Measurements from ENCODE around the gene YWHAE.
"Not testable (repeated sequence)": the region's sequence is repeated elsewhere in the genome, so short reads cannot be mapped to it uniquely, and the experiment has no call there.

The YWHAE gene

DNA sequence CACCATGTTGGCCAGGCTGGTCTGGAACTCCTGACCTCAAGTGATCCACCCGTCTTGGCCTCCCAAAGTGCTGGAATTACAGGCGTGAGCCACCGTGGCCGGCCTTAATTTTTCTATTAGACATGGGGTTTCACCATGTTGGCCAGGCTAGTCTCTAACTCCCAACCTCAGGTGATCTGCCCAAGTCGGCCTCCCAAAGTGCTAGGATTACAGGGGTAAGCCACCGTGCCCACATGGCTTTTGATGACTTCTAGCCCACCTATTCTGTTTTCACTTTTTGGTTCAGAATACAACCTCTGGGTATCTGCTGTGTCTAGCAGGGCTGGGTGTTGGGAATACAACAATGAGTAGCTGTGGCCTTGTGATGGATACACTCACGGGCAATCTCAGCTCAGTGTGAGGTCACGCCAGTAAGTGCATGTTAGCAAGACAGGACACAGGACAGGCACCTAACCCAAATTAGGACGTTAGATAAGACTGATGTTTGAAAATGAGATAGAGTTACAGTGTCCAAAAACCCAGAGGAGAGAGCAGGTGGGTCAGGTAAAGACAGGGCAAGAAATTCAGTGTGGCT lies 14.1 kb upstream of the YWHAE start:
- H3K9me3 ChIP-seq (ENCODE audit: control insufficient read depth, low read length): no peaks in the 10 kb centered on the region
- no peak for DNase-seq
- no peak overlapping the region for H3K4me3 ChIP-seq (ENCODE audit: insufficient read depth, low read depth, low read length, poor library complexity, severe bottlenecking)
- no peak overlapping the region for H3K27ac ChIP-seq (ENCODE audit: insufficient read depth, low read length, poor library complexity, severe bottlenecking)
- no peaks in the 10 kb centered on the region for H3K4me1 ChIP-seq (ENCODE audit: control insufficient read depth, insufficient read depth, low read length, poor library complexity, severe bottlenecking)
- no peaks in the 10 kb centered on the region for H3K36me3 ChIP-seq (ENCODE audit: control insufficient read depth, insufficient read depth, low read length)
- H3K27me3 ChIP-seq (replicated peaks; ENCODE audit: control insufficient read depth, insufficient read depth, low read length, poor library complexity, severe bottlenecking): no peaks in the 10 kb centered on the region

DNA sequence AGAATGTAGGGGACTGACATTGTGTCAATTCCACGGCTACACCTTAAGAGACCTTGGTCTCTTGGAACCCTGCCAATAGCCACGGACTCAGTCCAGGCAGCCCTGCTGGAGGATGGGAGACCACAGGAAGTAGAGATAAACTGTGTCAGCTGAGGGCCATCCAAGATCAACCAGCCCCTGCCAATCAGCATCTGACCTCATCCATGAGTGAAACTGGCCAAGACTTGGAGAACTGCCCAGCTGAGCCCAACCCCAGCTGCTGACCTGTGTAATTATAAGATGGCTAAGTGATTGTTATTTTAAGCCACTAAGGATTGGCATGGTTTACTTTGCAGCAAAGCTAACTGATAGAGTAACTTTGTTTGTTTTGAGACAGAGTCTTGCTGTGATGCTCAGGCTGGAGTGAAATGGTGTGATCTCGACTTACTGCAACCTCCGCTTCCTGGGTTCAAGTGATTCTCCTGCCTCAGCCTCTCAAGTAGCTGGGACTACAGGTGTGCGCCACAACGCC lies 13.3 kb upstream of the YWHAE start:
- Histone ChIP-seq H3K36me3 (ENCODE audit: control insufficient read depth, insufficient read depth, low read length) (no peaks in the 10 kb centered on the region), H3K9me3 (ENCODE audit: control insufficient read depth, low read length) (no peaks in the 10 kb centered on the region), H3K4me1 (ENCODE audit: control insufficient read depth, insufficient read depth, low read length, poor library complexity, severe bottlenecking) (no peaks in the 10 kb centered on the region), H3K27me3 (replicated peaks; ENCODE audit: control insufficient read depth, insufficient read depth, low read length, poor library complexity, severe bottlenecking) (no peaks in the 10 kb centered on the region), H3K27ac (ENCODE audit: insufficient read depth, low read length, poor library complexity, severe bottlenecking) (no peak overlapping the region), H3K4me3 (ENCODE audit: insufficient read depth, low read depth, low read length, poor library complexity, severe bottlenecking) (no peak overlapping the region)
- DNase-seq: no peak

DNA sequence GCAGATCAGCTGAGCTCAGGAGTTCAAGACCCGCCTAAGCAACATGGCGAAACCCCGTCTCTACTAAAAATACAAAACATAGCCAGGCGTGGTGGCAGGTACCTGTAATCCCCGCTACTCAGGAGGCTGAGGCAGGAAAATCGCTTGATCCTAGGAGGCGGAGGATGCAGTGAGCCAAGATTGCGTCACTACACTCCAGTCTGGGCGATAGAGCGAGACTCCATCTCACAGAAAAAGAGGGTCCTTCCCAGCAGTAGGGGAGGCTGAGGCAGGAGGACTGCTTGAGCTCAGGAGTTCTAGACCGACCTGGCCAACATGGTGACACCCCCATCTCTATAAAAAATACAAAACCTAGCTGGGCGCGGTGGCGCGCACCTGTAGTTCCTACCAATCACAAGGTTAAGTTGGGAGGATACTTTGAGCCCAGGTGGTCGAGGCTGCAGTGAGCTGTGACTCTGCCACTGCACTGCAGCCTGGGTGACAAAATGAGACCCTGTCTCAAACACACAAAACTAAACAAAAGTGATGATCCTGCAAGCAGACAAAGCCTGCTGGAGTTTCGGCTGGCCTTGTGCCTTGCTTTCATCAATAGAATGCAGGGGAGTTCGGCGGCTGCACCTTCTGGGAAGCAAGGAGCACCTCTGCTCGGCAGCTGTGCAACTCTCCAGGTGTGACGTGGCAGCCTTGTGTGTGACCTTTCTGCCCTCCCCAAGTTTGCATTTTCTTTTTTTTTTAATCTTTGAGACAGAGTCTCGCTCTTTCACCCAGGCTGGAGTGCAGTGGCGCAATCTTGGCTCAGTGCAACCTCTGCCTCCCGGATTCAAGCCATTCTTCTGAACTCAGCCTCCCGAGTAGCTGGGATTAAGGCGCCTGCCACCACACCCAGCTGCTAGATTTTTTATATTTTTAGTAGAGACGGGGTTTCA lies 12.4 kb upstream of the YWHAE start:
- no peaks in the 10 kb centered on the region for H3K4me1 ChIP-seq (ENCODE audit: control insufficient read depth, insufficient read depth, low read length, poor library complexity, severe bottlenecking)
- no peaks in the 10 kb centered on the region for H3K27me3 ChIP-seq (replicated peaks; ENCODE audit: control insufficient read depth, insufficient read depth, low read length, poor library complexity, severe bottlenecking)
- H3K27ac ChIP-seq (ENCODE audit: insufficient read depth, low read length, poor library complexity, severe bottlenecking): no peak overlapping the region
- DNase-seq: no peak
- no peaks in the 10 kb centered on the region for H3K9me3 ChIP-seq (ENCODE audit: control insufficient read depth, low read length)
- H3K36me3 ChIP-seq (ENCODE audit: control insufficient read depth, insufficient read depth, low read length): no peaks in the 10 kb centered on the region
- H3K4me3 ChIP-seq (ENCODE audit: insufficient read depth, low read depth, low read length, poor library complexity, severe bottlenecking): no peak overlapping the region

DNA sequence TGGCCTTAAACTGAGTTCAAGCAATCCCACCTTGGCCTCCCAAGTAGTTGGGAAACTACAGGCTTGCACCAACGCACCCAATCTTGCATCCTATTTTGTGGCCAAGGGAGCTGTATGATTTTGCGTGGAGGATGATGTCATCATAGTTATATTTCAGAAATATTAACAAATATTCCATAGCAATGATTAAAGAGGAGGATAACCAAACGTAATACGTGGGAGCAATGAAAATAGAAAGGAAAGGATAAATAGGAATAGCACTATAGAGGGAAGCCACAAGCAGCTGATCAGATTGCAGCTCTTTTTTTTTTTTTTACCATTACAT lies 2.2 kb upstream of the YWHAE start:
- Histone ChIP-seq H3K4me3 (ENCODE audit: insufficient read depth, low read depth, low read length, poor library complexity, severe bottlenecking) (no peak overlapping the region), H3K36me3 (ENCODE audit: control insufficient read depth, insufficient read depth, low read length) (no peaks in the 10 kb centered on the region), H3K4me1 (ENCODE audit: control insufficient read depth, insufficient read depth, low read length, poor library complexity, severe bottlenecking) (peaks cover 6% of the 10 kb centered on the region), H3K27ac (ENCODE audit: insufficient read depth, low read length, poor library complexity, severe bottlenecking) (no peak overlapping the region), H3K27me3 (replicated peaks; ENCODE audit: control insufficient read depth, insufficient read depth, low read length, poor library complexity, severe bottlenecking) (no peaks in the 10 kb centered on the region), H3K9me3 (ENCODE audit: control insufficient read depth, low read length) (no peaks in the 10 kb centered on the region)
- no peak for DNase-seq

DNA sequence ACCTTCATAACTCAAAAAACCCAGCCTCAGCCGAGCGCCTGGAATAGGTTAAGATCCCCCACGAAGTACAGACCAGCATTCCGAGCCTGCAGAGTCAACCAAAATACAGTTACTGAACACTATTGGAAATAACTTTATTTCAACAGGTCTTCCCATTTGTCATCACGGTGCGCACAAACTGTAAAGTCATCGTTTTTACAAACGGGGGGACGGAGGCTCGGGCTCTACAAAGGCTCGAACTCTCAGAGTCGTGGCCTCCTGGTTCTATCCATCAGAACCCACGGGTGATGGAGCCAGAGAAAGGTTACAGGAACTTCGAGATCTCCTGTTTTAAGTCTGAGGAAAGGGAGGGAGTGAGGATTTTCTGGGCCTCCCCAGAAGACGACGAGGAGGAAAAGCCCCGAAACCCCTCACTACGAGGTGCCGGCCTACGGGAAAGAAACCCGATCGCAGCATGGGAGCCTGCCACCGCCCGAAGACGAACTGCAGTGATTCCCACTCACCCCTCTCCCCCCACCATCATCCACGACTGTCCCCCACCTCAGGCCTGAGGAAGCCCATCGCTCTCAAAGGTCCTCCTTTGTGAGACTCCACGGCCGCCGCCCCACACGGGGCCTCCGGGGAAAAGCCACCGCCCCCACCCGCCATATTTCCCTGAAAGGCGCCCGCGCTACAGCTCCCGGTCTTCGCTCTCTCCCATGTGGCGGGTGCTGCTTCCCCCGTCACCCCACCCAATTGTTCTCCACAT lies 917 bp downstream of the YWHAE start:
- peak overlapping the region; percentile 100 for H3K4me3 ChIP-seq (ENCODE audit: insufficient read depth, low read depth, low read length, poor library complexity, severe bottlenecking)
- peaks cover 27% of the 10 kb centered on the region for H3K4me1 ChIP-seq (ENCODE audit: control insufficient read depth, insufficient read depth, low read length, poor library complexity, severe bottlenecking)
- H3K36me3 ChIP-seq (ENCODE audit: control insufficient read depth, insufficient read depth, low read length): peaks cover 4% of the 10 kb centered on the region
- DNase-seq: no peak
- no peaks in the 10 kb centered on the region for H3K27me3 ChIP-seq (replicated peaks; ENCODE audit: control insufficient read depth, insufficient read depth, low read length, poor library complexity, severe bottlenecking)
- H3K9me3 ChIP-seq (ENCODE audit: control insufficient read depth, low read length): no peaks in the 10 kb centered on the region
- H3K27ac ChIP-seq (ENCODE audit: insufficient read depth, low read length, poor library complexity, severe bottlenecking): peak overlapping the region; percentile 97

DNA sequence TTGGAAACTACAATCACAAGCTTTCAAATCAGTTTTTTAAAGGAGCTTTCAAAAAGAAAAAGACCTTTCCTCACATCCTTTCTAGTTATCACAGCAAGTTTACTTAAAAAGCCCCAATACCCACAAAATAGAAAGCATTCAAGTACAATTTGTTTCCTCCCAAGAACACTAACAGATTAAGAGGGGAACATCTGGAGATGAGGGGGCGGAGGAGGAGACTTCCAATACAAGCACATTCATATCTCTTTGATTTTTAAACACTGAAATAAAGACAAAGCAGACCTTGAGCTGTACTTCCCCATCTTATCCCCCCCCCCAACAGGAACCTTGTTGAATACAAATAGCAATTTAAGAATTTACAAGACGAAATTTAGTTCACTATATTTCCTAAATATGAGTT lies 2.0 kb downstream of the YWHAE start:
- DNase-seq: no peak
- Histone ChIP-seq H3K4me1 (ENCODE audit: control insufficient read depth, insufficient read depth, low read length, poor library complexity, severe bottlenecking) (peaks cover 37% of the 10 kb centered on the region), H3K27me3 (replicated peaks; ENCODE audit: control insufficient read depth, insufficient read depth, low read length, poor library complexity, severe bottlenecking) (no peaks in the 10 kb centered on the region), H3K9me3 (ENCODE audit: control insufficient read depth, low read length) (no peaks in the 10 kb centered on the region), H3K27ac (ENCODE audit: insufficient read depth, low read length, poor library complexity, severe bottlenecking) (peak overlapping the region; percentile 97), H3K4me3 (ENCODE audit: insufficient read depth, low read depth, low read length, poor library complexity, severe bottlenecking) (peak overlapping the region; percentile 100), H3K36me3 (ENCODE audit: control insufficient read depth, insufficient read depth, low read length) (peaks cover 4% of the 10 kb centered on the region)

DNA sequence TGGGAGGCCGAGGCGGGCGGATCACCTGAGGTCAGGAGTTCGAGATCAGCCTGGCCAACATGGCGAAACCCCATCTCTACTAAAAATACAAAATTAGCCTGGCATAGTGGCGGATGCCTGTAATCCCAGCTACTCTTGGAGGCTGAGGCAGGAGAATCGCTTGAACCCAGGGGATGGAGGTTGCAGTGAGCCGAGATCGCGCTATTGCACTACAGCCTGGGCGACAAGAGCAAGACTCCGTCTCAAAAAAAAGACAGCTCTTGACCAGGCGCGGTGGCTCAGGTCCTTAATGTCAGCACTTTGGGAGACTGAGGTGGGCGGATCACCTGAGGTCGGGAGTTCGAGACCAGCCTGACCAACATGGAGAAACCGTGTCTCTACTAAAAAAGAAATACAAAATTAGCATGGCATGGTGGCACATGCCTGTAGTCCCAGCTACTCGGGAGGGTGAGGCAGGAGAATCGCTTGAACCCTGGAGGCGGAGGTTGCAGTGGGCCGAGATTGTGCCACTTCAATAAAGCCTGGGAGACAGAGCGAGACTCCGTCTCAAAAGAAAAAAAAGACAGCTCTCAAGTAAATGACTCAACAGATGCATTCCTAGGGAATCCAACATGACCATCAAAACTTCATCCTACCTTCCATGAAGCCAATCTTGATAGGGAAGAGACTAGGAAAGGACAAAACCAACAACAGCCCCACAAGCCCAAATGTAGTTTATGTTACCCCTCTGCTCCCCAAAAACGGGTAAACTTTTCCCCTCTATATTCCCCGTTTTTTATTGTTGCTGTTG lies 4.0 kb downstream of the YWHAE start:
- not testable (repeated sequence) for DNase-seq; H3K36me3 ChIP-seq (ENCODE audit: control insufficient read depth, insufficient read depth, low read length); H3K27me3 ChIP-seq (replicated peaks; ENCODE audit: control insufficient read depth, insufficient read depth, low read length, poor library complexity, severe bottlenecking); H3K27ac ChIP-seq (ENCODE audit: insufficient read depth, low read length, poor library complexity, severe bottlenecking); H3K4me3 ChIP-seq (ENCODE audit: insufficient read depth, low read depth, low read length, poor library complexity, severe bottlenecking); H3K9me3 ChIP-seq (ENCODE audit: control insufficient read depth, low read length)
- peaks cover 50% of the 10 kb centered on the region for H3K4me1 ChIP-seq (ENCODE audit: control insufficient read depth, insufficient read depth, low read length, poor library complexity, severe bottlenecking)

DNA sequence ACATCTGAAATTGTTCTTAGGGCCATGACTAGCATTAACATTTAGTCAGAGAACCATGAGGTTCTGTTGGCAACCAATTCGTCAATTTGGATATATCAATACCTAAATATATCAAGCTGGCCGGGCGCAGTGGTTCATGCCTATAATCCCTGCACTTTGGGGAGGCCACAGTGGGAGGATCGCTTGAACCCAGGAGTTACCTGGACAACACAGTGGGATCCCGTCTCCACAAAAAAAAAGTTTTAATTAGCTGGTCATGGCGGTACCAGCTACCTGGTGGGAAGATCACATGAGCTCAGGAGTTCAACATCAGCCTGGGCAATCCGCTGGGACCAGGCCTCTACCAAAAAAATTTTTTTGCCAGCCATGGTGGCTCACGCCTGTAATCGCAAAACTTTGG lies 8.4 kb downstream of the YWHAE start:
- H3K27me3 ChIP-seq (replicated peaks; ENCODE audit: control insufficient read depth, insufficient read depth, low read length, poor library complexity, severe bottlenecking): no peaks in the 10 kb centered on the region
- H3K4me3 ChIP-seq (ENCODE audit: insufficient read depth, low read depth, low read length, poor library complexity, severe bottlenecking): no peak overlapping the region
- peaks cover 56% of the 10 kb centered on the region for H3K4me1 ChIP-seq (ENCODE audit: control insufficient read depth, insufficient read depth, low read length, poor library complexity, severe bottlenecking)
- no peak overlapping the region for H3K27ac ChIP-seq (ENCODE audit: insufficient read depth, low read length, poor library complexity, severe bottlenecking)
- H3K36me3 ChIP-seq (ENCODE audit: control insufficient read depth, insufficient read depth, low read length): peaks cover 4% of the 10 kb centered on the region
- no peak for DNase-seq
- H3K9me3 ChIP-seq (ENCODE audit: control insufficient read depth, low read length): no peaks in the 10 kb centered on the region

DNA sequence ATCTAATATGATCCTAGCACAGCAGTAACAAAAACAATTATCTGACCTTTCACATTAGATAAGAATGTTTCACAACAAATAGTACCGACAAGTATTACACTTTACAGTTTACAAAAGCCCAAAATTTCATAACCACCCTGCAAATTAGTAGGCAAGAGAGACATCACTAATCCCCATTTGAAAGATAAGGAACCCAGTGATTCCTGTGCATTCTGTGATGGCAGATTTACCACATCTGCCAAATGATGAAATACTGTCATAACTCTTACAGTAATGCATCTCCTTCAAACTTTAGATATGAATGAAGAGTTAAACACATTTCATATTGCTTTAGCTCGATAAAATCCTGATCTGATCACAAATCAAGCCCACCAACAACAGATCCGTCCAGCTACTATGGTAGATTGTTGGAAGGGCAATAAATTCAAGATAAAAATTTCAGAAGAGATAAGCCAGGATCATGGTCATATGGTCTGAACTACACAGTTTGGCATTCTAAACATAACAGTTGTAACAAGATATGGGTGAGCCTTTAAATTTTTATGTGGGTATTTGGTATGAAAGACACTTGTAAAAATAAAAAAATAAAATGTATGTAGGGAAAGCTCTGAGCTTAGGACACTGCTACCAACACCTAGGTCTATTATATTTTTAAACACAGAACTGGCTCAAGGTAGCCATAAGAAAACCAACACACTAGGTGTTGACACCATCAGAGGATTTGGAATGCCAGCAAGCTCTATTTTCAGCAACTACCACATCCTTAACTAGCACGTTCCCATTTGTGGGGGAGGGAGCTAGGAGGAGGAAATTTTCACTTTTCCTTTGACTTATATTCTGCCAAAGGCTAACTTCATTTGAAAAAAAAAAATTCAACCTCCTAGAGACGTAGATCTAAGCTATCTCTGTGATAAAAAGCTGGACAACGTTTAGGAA lies 9.3 kb downstream of the YWHAE start:
- DNase-seq: no peak
- no peak overlapping the region for H3K27ac ChIP-seq (ENCODE audit: insufficient read depth, low read length, poor library complexity, severe bottlenecking)
- no peak overlapping the region for H3K4me3 ChIP-seq (ENCODE audit: insufficient read depth, low read depth, low read length, poor library complexity, severe bottlenecking)
- H3K36me3 ChIP-seq (ENCODE audit: control insufficient read depth, insufficient read depth, low read length): peaks cover 3% of the 10 kb centered on the region
- H3K27me3 ChIP-seq (replicated peaks; ENCODE audit: control insufficient read depth, insufficient read depth, low read length, poor library complexity, severe bottlenecking): no peaks in the 10 kb centered on the region
- H3K4me1 ChIP-seq (ENCODE audit: control insufficient read depth, insufficient read depth, low read length, poor library complexity, severe bottlenecking): peaks cover 49% of the 10 kb centered on the region
- H3K9me3 ChIP-seq (ENCODE audit: control insufficient read depth, low read length): no peaks in the 10 kb centered on the region

Data from effector memory CD4-positive, alpha-beta T cell (primary cell).